GM19043 (cell line): Measurements from ENCODE around the gene AGTRAP.

Source experiments
- ATAC-seq: cut with Tn5 transposase; IDR thresholded peaks from one replicate; pipeline ENCODE4 v1.9.1; 2021; ENCODE audit warnings: low read depth; ENCODE audit not compliant: unreplicated experiment

AGTRAP gene

GRCh38 chr1:11795238-11795890 lies 59.4 kb downstream of the AGTRAP start:
- ATAC-seq: no peak

GRCh38 chr1:11796036-11796828 lies 60.3 kb downstream of the AGTRAP start:
- no peak for ATAC-seq

GRCh38 chr1:11797525-11798216 lies 61.7 kb downstream of the AGTRAP start:
- no peak for ATAC-seq

- no peak for ATAC-seq
Measured at GRCh38 chr1:11799099-11799498, 63.2 kb downstream of the AGTRAP start.

- no peak for ATAC-seq
Measured at GRCh38 chr1:11799896-11800295, 64.0 kb downstream of the AGTRAP start.

- ATAC-seq: no peak
Measured at GRCh38 chr1:11800391-11800755, 64.4 kb downstream of the AGTRAP start.
